HG02623 (cell line): Measurements from ENCODE around the gene POLR2E.

Experiments used
- ATAC-seq: cut with Tn5 transposase; IDR thresholded peaks from one replicate; pipeline ENCODE4 v1.9.1; 2021; ENCODE audit warnings: moderate library complexity; ENCODE audit not compliant: unreplicated experiment

The POLR2E gene

GRCh38 chr19:1098177-1099051 is 3.2 kb upstream of the POLR2E start:
- ATAC-seq: no peak

GRCh38 chr19:1097810-1098176 is 2.6 kb upstream of the POLR2E start:
- no peak for ATAC-seq

GRCh38 chr19:1094655-1094977 is 559 bp downstream of the POLR2E start:
- ATAC-seq: no peak

GRCh38 chr19:1093811-1094553 is 1.2 kb downstream of the POLR2E start:
- ATAC-seq: no peak

- ATAC-seq: no peak
Observed at GRCh38 chr19:1093330-1093729, 1.8 kb downstream of the POLR2E start.

- no peak for ATAC-seq
Observed at GRCh38 chr19:1091544-1092175, 3.5 kb downstream of the POLR2E start.

GRCh38 chr19:1090731-1091543 is 4.2 kb downstream of the POLR2E start:
- ATAC-seq: no peak

- no peak for ATAC-seq
Observed at GRCh38 chr19:1089891-1090290, 5.3 kb downstream of the POLR2E start.

- ATAC-seq: no peak
Observed at GRCh38 chr19:1089126-1089771, 5.9 kb downstream of the POLR2E start.

- no peak for ATAC-seq
Observed at GRCh38 chr19:1088416-1089010, 6.7 kb downstream of the POLR2E start.

- ATAC-seq: no peak
Observed at GRCh38 chr19:1087813-1088415, 7.3 kb downstream of the POLR2E start.

- no peak for ATAC-seq
Observed at GRCh38 chr19:1086613-1087012, 8.6 kb downstream of the POLR2E start.

- no peak for ATAC-seq
Observed at GRCh38 chr19:1085676-1086442, 9.3 kb downstream of the POLR2E start.

- no peak for ATAC-seq
Observed at GRCh38 chr19:1085053-1085658, 10.0 kb downstream of the POLR2E start.

- ATAC-seq: no peak
Observed at GRCh38 chr19:1084024-1084868, 10.9 kb downstream of the POLR2E start.

GRCh38 chr19:1082928-1083816 is 12.0 kb downstream of the POLR2E start:
- no peak for ATAC-seq
